ENCODE results near the gene CLIC4. TPM values are rescaled to one million over a fixed set of nuclear protein-coding genes. Genes with fewer than 3 reads are reported as not detected.
"Not testable (repeated sequence)": the region's sequence is repeated elsewhere in the genome, so short reads cannot be mapped to it uniquely, and the experiment has no call there.

Gene CLIC4
- total RNA-seq, 1 experiment from 2014 or later = 243 TPM

GRCh38 chr1:24727501-24728216, 17.6 kb upstream of the CLIC4 start:
- DNase-seq = no peak
- no peaks in the 10 kb centered on the region for H3K27me3 ChIP-seq (ENCODE audit: control insufficient read depth, insufficient read depth, low read length)
- no peak overlapping the region for H3K4me3 ChIP-seq (ENCODE audit: insufficient read depth, low read depth, low read length)
- H3K36me3 ChIP-seq (replicated peaks; ENCODE audit: control insufficient read depth, insufficient read depth, low read length) = no peaks in the 10 kb centered on the region

DNA sequence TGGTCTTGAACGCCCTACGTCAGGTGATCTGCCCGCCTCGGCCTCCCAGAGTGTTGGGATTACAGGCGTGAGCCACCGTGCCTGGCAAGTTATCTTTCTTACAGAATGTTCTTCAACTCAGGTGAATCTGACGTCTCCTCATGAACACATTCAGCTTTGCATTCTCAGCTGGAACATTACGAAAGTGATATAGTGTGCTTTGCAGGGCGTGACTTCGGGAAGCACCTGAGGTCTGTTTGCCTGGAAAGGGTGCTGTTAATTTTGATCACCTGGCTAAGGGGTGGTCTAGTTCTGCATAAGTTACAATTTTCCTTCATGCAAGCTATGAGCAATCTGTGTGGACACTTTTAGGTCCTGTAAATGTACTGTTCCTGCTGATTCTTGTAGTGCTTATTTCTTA, 16.3 kb upstream of the CLIC4 start:
- Histone ChIP-seq H3K27me3 (ENCODE audit: control insufficient read depth, insufficient read depth, low read length) (no peaks in the 10 kb centered on the region), H3K36me3 (replicated peaks; ENCODE audit: control insufficient read depth, insufficient read depth, low read length) (no peaks in the 10 kb centered on the region), H3K4me3 (ENCODE audit: insufficient read depth, low read depth, low read length) (no peak overlapping the region)
- no peak for DNase-seq

GRCh38 chr1:24732186-24732885, 12.9 kb upstream of the CLIC4 start:
- DNase-seq = no peak
- Histone ChIP-seq H3K27me3 (ENCODE audit: control insufficient read depth, insufficient read depth, low read length) (no peaks in the 10 kb centered on the region), H3K36me3 (replicated peaks; ENCODE audit: control insufficient read depth, insufficient read depth, low read length) (no peaks in the 10 kb centered on the region), H3K4me3 (ENCODE audit: insufficient read depth, low read depth, low read length) (no peak overlapping the region)

DNA sequence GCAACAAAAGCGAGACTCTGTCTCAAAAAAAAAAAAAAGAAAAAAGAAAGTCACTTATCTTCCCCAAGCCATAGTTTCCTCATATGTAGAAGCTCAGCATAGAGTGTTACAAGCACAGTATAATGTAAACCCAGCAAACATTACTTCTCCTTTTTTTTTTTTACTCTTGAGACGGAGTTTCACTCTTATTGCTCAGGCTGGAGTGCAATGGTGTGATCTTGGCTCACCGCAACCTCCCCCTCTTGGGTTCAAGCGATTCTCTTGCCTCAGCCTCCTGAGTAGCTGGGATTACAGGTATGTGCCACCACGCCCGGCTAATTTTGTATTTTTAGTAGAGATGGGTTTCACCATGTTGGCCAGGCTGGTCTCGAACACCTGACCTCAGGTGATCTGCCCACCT, 11.9 kb upstream of the CLIC4 start:
- not testable (repeated sequence) for H3K36me3 ChIP-seq (replicated peaks; ENCODE audit: control insufficient read depth, insufficient read depth, low read length); H3K4me3 ChIP-seq (ENCODE audit: insufficient read depth, low read depth, low read length); H3K27me3 ChIP-seq (ENCODE audit: control insufficient read depth, insufficient read depth, low read length); DNase-seq

DNA sequence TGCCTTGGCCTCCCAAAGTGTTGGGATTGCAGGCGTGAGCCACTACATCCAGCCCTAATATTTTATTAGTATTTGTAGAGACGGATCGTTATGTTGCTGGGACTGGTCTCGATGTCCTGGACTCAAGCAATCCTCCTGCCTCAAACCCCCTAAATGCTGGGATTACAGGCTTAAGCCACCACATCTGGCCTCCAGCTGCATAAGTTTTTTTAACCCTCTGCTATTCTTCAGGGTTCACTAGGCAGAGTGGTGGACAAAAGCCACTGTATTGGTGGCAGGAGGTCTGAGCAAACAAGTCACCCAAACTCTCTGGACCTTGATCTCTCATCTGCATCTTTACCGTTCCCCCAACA, 10.1 kb upstream of the CLIC4 start:
- no peaks in the 10 kb centered on the region for H3K36me3 ChIP-seq (replicated peaks; ENCODE audit: control insufficient read depth, insufficient read depth, low read length)
- no peak for DNase-seq

GRCh38 chr1:24735509-24736375, 9.5 kb upstream of the CLIC4 start:
- no peaks in the 10 kb centered on the region for H3K36me3 ChIP-seq (replicated peaks; ENCODE audit: control insufficient read depth, insufficient read depth, low read length)
- no peak overlapping the region for H3K4me3 ChIP-seq (ENCODE audit: insufficient read depth, low read depth, low read length)
- no peak for DNase-seq
- no peaks in the 10 kb centered on the region for H3K27me3 ChIP-seq (ENCODE audit: control insufficient read depth, insufficient read depth, low read length)

More for the DNA sequence above, 10.1 kb upstream of the CLIC4 start:
- H3K27me3 ChIP-seq (ENCODE audit: control insufficient read depth, insufficient read depth, low read length) = no peaks in the 10 kb centered on the region
- no peak overlapping the region for H3K4me3 ChIP-seq (ENCODE audit: insufficient read depth, low read depth, low read length)

- Histone ChIP-seq H3K27me3 (ENCODE audit: control insufficient read depth, insufficient read depth, low read length) (no peaks in the 10 kb centered on the region), H3K36me3 (replicated peaks; ENCODE audit: control insufficient read depth, insufficient read depth, low read length) (no peaks in the 10 kb centered on the region), H3K4me3 (ENCODE audit: insufficient read depth, low read depth, low read length) (no peak overlapping the region)
- no peak for DNase-seq
Measured at GRCh38 chr1:24737368-24738117, 7.7 kb upstream of the CLIC4 start.

DNA sequence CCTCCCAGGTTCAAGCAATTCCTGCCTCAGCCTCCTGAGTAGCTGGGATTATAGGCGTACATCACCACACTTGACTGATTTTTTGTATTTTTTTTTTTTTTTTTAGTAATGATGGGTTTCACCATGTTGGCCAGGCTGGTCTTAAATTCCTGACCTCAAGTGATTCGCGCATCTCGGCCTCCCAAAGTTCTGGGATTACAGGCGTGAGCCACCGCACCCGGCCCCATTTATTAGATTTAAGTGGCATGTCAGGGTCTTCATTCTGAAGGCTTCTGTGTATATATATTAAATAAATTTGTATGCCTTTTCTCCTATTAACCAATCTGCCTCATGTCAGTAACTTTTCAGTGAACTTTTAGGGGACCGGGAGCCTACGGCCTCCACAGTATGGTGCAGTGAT, 6.0 kb upstream of the CLIC4 start:
- Histone ChIP-seq H3K4me3 (ENCODE audit: insufficient read depth, low read depth, low read length) (no peak overlapping the region), H3K36me3 (replicated peaks; ENCODE audit: control insufficient read depth, insufficient read depth, low read length) (no peaks in the 10 kb centered on the region), H3K27me3 (ENCODE audit: control insufficient read depth, insufficient read depth, low read length) (no peaks in the 10 kb centered on the region)
- no peak for DNase-seq

GRCh38 chr1:24742090-24742938, 2.9 kb upstream of the CLIC4 start:
- H3K27me3 ChIP-seq (ENCODE audit: control insufficient read depth, insufficient read depth, low read length) = no peaks in the 10 kb centered on the region
- no peaks in the 10 kb centered on the region for H3K36me3 ChIP-seq (replicated peaks; ENCODE audit: control insufficient read depth, insufficient read depth, low read length)
- H3K4me3 ChIP-seq (ENCODE audit: insufficient read depth, low read depth, low read length) = no peak overlapping the region
- DNase-seq = no peak

GRCh38 chr1:24743404-24744211, 1.6 kb upstream of the CLIC4 start:
- no peak for DNase-seq
- H3K36me3 ChIP-seq (replicated peaks; ENCODE audit: control insufficient read depth, insufficient read depth, low read length) = no peaks in the 10 kb centered on the region; the same call in 1 of the 2 replicates

DNA sequence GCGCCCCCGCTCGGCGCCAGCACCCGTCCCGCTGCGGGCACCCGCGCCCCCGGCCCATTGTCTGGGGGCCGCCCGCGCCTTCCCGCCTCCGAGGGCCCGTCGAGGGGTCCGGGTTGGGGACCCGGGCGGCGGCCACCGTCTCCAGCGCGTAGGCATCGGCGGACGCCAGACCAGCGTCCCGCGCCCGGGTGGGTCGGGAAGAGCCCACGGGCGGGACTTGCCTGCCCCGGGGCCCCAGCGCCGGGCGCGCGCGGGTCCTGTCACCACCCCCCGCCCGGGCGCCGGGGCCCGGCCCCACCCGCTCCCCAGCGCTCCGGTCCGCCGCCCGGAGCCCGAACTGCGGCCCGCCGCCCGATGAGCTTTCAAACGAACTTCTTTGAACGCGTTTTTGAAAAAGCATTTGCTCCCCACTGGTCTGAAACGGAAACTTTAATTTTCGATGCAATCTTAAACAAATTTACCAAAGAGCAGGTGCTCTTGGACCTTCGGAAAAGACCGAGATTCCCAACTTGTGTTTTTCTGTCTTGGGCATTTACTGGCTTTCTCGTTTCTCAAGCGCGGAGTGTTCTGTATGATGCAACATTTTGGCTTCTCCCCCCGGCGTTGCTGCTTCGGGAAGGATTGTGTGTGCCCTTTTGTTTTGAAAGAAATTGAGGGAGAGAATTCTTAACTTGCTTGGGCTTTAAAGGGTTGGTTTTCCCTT, 615 bp downstream of the CLIC4 start:
- peak; percentile 73 for DNase-seq
- Histone ChIP-seq H3K36me3 (replicated peaks; ENCODE audit: control insufficient read depth, insufficient read depth, low read length) (peaks cover 2% of the 10 kb centered on the region), H3K4me3 (ENCODE audit: insufficient read depth, low read depth, low read length) (peak overlapping the region; percentile 99), H3K27me3 (ENCODE audit: control insufficient read depth, insufficient read depth, low read length) (no peaks in the 10 kb centered on the region)

More at GRCh38 chr1:24743404-24744211, 1.6 kb upstream of the CLIC4 start:
- H3K27me3 ChIP-seq (ENCODE audit: control insufficient read depth, insufficient read depth, low read length) = no peaks in the 10 kb centered on the region
- H3K4me3 ChIP-seq (ENCODE audit: insufficient read depth, low read depth, low read length) = no peak overlapping the region

GRCh38 chr1:24748191-24749121, 3.2 kb downstream of the CLIC4 start:
- H3K27me3 ChIP-seq (ENCODE audit: control insufficient read depth, insufficient read depth, low read length) = no peaks in the 10 kb centered on the region
- H3K36me3 ChIP-seq (replicated peaks; ENCODE audit: control insufficient read depth, insufficient read depth, low read length) = peaks cover 2% of the 10 kb centered on the region
- H3K4me3 ChIP-seq (ENCODE audit: insufficient read depth, low read depth, low read length) = no peak overlapping the region
- no peak for DNase-seq

Data from H7 (cell line).